Limb (tissue), 2 donors: Measurements from ENCODE around the gene SYNJ2.
A peak's percentile ranks its signal among the peaks of the same experiment; 100 is the strongest.

Experiments
- DNase-seq, 2 donors: peaks; one replicate each; pipeline ENCODE4 v3.0.0-alpha.2; 2016; ENCODE audit errors: extremely low spot score in 2 of 2

The SYNJ2 gene

DNA sequence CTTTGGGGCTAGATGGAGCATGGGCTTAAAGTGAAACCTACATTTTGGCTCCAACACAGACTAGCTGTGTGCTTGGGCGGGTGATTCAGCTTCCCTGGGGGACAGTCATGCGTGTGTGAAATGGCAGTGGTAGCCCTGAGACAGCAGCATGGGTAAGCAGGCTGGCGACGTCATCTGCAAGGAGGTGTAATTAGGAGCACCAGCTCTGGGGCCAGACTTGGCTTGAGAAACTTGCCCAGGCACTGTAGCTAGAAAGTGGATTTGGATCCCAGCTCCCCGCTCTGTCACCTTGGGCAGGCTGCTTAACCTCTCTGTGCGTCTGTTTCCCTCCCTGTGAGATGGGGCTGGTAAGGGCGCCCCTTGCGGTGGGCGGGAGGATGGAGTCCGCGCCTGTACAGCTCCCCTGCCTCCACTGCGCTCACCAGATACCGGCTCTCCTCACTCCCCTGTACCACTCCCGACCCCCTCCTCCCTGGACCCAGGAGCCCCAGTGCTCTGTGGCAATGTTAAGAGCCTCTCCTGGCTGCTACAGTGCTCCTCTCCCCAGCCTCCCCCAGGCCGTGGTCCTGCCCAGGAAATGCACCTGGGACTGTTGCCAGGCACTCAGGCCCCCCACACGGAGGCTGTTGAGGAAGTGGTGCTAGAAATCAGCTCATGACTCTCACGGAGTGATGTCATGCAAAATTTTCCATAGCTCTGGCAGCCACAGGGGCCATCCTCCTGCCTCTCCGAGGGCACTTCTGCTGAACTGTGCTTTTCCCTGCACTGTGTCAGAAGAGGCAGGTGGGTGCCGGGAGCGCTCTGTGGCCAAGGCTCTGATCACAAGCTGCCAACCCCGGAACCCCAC, 44.6 kb downstream of the SYNJ2 start:
- DNase-seq: peak; percentile 59 to 86

DNA sequence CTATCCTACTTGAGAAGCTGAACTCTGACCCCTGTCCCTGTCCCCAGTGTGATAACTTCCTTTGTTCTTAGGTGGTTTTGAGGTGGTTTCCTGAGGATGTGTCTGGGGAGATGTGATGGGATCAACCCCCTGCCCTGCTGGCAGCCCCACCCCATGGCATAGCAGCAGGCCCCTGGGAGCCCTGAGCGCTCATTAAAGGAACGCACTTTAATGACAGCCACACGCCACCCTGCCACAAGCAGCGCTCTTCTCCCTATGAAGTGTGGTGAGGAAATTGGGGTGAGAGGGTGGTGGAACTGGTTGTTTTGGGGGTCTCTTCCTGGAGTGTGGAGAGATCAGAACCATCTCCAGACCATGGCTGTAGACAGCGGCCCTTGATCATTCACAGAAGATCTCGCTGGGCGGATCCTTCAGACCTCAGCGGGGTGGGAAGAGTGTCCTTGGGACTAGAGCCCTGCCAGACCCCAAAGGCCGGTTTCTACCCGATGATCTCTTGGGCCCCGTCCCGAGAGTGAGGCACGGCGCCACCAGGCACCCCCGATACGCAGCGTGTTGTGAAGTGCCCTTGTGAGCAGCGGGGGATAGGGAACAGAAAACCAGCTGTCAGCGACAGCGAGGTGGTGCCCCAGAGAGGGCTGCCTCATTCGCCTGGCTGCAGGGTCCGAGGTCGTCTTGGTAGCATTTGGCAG, 45.4 kb downstream of the SYNJ2 start:
- DNase-seq: no peak

DNA sequence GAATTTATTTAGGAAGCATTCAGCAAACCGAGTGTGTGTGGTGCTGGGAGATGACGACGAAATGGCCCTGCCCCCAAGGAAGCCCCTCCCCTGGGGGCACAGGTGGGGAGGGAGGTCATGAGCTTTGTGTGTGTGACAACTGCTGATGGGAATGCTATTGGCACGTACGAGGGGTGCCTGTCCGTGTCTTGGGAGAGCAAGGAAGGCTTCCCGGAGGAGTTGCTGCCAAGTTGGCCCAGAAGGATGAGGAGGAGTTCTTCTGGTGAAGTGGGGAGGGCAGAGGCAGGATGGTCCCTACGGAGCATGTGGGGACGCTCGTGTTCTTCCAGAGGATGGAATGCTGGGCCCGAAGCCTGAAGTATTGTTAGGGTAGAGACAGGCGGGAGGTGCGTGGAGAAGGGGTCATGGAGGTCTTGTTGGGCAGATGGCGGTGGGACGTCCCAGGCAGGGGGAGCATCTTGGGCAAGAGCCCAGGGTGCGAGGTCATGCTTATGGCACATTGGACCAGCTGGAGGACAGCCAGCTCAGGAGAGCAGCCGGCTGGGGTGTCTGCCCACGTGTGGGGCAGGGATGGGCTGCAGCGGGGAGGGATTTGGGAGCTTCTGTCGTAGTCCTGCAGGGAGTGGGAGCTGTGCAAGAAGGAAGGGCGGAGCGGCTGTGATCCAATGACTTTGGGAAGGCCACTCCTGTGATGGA, 46.1 kb downstream of the SYNJ2 start:
- no peak for DNase-seq

DNA sequence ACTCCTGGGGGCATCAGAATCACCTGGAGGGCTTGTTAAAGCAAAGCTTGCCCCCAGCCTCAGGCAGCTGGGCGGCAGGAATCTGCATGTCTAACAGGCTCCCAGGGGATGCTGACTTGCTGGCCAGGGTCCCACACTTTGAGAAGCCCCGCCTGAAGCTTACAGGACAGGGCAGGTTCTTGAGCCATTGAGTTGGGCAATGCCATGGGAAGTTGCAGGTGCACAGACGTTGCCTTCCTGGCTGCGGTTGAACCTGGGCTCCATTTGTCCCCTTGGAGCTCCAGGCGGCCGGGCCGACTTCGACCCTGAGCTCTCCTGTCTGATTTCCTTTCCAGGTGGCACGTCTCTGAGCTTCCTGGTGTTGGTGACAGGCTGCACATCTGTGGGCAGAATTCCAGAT, 46.8 kb downstream of the SYNJ2 start:
- DNase-seq: no peak

DNA sequence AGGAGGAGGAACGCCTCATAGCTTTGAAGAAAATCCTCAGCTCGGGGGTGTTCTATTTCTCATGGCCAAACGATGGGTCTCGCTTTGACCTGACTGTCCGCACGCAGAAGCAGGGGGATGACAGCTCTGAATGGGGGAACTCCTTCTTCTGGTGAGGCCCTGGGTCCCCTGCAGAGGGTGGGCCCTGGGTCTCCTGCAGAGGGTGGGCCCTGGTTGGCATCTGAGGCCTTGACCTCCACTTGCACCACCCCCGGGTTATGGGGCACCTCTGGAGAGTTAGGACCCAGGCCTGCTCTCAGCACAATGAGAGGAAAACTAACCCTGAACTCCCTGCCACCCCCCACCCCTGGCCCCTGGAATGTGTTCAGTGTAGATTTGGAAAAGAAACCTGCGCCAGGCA, 47.2 kb downstream of the SYNJ2 start:
- DNase-seq: no peak

DNA sequence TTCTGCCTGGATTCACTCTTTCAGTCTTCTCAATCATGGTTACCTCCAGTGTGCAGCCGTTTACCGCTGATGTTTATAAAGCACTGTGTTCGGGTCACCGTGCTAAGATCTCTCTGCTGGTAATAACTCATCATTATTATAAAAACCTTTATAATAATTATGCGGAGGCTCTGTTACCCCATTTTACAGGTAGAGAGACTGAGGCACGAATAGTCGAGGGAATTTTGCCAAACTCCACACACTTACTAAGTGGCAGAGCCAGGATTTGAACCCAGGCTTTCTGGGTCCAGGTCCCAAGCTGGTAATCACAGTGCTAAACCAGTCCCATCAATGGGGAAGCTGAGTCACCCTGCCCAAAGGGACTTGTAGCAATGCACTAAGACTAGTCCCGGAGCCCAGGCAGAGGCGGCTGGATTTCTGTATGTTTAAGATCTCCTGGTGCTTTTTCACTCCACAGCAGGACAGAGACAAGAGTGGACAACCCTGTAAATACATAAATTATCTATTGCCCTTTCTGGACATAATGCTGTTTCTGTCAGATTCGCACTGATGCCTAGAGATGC, 48.1 kb downstream of the SYNJ2 start:
- DNase-seq: no peak

DNA sequence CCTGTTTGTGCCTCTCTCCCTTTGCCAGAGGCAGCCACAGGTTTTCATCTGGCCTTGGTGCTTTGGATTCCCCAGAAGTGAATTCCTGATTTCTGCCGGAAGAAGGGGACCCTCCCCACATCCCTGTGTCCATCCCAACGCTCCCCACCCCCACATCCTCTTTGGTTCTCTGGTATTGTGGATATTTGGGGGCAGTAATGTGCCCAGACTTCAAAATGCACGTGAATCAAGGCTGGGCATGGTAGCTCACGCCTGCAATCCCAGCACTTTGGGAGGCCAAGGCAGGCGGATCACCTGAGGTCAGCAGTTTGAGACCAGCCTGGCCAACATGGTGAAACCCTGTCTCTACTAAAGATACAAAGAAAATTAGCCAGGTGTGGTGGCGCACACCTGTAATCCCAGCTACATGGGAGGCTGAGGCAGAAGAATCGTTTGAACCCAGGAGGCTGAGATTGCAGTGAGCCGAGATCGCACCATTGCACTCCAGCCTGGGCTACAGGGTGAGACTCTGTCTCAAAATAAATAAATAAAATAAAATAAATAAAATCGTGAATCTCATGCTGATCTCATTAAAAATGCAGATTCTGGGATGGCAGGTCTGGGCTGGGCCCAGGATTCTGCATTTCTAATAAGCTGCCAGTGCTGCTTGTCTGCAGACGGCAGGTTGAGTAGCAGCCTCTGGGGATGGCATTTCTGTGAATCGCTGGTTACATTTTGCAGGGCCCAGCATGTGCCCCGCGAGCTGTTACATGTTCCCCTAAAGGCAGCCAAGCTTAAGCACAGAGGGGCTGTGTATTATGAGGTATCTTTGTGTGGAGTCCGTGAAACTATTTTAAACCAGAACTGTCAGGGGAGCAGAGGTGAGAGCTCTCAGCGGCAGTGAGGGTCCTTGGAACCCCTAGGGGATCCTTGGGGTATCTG, 49.0 kb downstream of the SYNJ2 start:
- DNase-seq: no peak

DNA sequence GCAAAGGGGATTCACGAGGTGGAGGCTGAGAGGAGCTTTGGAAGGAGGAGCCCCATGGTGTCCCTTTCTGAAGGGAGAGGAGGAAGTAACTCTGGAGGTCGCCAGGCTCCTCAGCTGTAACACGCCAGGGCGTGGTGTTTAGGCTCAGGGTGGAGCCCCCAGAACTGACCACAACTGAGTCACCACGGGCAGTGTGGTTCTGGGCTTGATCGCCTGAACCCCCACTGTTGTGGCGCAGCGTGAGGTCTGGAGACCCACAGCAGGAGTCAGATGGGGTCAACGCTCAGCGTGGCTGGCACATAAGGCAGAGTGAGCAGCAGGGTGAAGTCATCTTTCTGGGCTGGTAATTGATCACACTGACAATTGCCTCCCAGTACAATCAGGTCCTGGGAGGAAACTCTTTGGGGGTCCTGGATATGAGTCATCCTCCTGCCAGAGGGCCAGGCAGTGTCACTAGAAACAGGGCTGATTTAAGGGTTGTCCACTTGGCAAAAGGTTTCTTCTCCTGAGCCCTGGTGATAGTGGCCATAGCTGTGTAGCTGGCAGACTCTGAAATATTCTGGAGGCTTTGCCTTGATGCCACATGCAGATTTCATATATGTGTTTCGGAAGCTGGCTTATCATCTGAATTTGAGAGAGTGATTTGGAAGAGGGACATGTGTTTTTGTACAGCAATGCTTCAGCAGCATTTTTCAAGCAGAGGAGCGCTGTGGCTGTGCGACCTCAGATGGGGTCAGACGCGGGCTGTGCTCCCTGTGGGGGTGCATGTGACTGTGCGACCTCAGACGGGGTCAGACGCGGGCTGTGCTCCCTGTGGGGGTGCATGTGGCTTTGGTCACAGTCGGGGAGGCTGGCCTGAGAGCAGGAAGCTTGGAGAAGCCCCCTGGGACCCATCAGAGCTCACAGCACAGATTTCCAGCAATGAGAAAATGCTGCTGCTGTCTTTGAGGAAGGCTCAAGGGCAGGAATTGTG, 50.0 kb downstream of the SYNJ2 start:
- DNase-seq: peak in 1 of 2 donors; percentile 51

DNA sequence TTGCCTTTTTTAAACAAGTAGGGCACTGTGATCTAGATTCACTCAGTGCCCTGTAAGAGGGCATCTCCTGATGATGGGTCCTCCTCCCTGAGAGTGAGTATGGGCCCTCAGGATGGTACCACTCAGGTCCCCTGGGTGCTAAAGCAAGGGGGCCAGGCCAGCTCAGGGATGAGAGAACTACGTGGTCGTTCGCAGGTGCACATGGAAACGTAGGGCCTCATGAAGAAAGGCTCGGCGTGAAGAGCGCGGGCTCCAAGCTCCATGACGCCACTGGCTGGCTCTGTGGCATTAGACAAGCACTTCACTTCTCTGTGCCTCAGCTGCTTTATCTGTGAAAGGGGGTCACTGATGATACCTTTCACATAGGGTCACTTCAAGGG, 50.7 kb downstream of the SYNJ2 start:
- DNase-seq: no peak

DNA sequence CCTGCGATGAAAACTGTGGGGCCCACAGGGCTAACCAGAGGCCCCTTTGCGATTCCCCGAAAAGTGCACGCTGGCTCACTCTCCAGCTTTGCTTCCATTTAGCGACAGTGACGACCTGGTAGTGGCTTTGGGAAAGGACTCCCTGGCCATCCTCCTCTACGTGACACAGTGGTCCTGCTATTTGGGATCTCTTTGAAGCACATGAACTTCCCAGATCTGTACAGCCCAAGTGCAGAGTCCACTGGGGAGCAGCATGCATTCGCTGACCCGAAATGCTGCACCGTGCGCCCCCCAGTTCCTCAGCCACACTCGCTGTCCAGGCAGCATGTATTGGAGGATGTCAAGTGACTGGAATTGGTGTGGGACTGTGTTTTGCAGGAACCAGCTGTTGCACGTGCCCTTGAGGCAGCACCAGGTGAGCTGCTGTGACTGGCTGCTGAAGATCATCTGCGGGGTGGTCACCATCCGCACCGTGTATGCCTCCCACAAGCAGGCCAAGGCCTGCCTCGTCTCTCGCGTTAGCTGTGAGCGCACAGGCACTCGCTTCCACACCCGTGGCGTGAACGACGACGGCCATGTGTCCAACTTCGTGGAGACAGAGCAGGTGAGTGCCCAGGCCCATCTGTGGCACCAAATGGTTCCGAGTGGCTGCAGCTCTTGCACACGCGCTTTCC, 51.6 kb downstream of the SYNJ2 start:
- DNase-seq: no peak

DNA sequence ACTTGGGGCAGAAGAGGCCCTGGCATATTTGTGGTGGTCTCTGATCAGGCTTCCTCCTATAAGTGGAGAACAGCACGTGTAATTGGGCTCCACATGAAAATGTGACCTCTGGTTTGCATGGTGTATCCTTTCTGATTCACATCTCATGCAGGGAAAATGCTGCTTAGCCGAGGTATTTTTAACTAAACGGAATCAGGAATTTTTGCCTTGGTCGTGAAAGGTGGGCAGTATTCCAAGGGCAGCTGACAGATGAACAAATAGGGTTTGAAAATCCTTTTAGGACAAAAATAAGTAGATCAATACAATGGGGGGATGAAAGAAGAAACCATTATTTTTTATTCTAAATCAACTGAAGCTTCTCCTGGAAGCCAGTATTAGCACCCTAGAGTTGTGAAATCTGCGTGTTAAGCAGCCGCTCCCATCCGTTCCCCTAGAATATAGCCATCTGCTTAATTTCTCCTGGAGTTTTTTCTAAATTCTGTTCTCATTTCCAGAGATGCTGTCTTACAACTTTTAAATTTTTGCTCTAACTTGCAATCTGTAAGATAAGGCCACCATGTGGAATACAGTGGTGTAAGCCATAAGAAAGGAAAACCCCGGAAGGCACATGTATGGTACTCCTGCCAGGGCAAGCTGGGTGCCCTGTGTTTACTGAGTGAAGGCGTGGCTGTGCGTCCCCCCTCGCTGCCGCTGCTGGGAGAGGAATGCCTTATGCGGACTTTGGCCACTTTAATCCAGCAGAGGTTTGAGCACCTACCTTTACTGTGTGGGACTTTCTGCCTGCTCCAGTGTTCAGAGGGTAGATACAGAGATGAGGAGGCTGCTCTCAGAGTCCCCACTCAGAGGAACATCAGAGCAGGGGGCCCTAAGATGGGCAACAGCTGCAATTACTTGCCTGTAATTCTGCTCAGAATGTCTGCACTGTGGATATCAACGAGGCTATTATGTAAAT, 52.4 kb downstream of the SYNJ2 start:
- no peak for DNase-seq

DNA sequence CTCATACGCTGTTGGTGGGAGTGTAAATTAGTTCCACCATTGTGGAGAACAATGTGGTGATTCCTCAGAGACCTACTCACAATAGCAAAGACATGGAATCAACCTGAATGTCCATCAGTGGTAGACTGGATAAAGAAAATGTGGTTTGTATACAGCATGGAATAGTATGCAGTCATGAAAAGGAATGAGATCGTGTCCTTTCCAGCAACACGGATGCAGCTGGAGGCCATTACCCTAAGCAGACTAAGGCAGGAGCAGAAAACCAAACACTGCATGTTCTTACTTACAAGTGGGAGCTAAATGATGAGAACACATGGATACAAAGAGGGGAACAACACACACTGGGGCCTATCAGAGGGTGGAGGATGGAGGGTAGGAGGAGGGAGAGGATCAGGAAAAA, 54.6 kb downstream of the SYNJ2 start:
- DNase-seq: no peak

DNA sequence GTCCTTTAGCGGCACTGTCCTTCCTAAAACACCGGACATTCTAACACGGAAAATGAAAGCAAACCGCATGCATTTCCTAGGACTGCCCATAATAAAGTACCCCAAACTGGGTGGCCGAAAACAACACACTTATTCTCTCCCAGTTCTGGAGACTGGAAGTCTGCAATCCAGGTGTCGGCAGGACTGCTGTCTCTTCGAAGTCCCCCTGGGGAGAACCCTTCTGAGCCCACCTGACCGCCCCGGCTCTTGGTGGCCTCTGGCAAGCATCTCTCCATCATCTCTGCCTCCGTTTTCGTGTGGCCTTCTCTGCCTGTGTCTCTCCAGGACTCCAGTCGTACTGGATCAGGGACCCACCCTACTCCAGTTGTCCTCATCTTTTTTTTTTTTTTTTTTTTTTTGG, 55.4 kb downstream of the SYNJ2 start:
- no peak for DNase-seq

DNA sequence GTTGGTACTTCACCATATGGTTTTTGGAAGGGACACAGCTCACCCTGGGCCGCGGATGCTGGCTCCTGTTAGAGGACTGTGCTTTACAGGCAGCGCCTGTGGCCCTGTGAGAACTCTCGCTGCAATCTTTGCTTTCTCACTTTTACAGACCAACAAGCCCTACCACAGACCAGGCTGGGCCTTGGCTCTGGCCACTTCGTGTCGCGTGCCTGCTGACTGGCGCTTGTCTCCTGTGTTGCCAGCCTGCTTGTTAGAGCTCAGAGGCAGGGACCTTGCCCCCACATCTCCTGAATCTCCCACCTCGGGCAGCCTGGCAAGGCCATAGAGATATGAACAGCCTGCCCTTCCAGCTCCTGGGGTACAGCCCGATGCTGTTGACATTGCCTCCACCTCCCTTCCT, 56.1 kb downstream of the SYNJ2 start:
- DNase-seq: no peak

DNA sequence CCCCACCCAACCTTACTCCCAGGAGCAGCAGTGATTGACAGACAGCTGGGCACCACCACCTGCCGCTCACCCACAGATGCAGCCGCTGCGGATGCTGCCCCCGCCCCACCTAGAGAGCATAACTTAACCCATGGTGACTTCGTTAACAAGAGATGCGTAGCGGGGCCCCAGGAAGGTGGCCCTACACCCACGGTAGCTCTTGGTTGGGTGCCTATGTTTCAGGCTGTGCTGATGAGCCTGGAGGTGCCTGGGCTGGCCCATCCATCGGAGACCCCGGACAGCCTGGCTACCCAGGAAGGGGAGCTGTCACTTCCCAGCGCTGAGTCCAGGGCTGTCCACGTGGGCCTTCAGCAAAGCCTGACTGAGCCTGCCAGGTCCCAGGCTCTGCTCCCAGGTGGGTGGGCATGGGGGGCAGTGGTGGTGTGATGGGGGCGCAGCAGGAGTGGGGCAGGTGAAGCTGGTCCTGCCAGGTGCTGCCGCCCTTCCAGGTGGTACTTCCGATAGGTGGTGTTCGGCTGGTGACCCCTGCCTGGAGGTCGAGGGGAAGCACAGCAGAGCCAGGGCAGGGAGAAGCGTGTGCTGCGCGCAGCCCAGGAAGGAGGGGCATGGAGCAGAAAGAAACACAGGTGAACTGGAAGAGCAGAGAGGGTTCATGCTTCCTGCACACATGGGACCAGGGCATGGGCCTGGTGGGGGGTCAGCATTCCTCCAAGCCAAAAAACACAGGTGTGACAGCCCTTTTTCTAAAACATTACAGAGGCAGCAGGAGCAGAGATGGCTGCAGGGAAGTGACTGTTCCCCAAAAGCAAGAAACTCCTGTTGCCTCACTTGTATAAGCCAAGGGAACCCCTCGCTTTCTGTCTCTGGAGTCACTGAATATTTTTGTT, 56.9 kb downstream of the SYNJ2 start:
- no peak for DNase-seq

DNA sequence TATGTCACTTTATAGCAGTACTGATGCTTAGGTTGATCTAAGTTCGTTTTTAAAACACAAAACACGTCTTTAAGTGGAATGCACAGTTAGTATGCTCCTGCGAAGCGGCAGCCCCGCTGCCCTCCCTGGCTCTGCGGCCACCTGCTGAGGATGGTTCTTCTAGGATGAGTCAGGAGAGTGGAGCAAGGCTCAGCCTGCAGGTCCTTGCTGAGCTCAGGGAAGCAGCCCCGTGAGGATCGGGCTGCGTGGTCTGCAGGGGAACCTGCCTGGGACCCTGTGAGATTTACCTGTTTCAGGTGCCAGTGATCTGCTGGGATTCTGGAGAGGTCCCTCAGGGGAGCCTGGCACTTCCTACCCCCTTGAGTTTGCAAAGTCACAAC, 57.5 kb downstream of the SYNJ2 start:
- DNase-seq: no peak

DNA sequence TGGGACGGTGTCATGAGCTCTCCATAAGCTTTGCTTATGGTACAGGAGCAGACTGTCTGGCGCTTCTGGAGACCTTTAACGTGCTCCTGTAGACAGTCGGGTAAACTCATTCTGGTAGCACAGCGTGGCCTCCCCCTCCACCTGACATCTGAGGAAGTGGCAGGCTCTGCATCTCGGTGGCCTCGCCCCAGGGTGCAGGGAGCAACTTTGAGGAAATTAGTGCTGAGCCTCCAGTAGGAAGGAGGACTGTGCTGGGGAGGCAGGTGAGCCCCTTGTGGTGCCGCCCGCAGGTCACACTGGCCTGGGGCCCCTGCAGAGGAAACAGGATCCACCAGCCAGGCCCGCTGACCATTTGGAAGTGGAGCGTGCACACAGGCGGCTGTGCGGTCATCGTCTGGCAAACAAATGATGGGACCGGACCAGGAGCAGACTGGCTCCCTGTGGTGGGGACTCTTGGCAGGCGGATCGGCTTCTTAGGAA, 57.9 kb downstream of the SYNJ2 start:
- no peak for DNase-seq
